Stimulated activated CD4-positive, alpha-beta T cell treated with anti-CD3 and anti-CD28 coated beads, Interleukin-4, amount 100 ng/mL, for 48 hours (primary cell): ENCODE results near the gene DPH6.
"Not testable (repeated sequence)": the region's sequence is repeated elsewhere in the genome, so short reads cannot be mapped to it uniquely, and the experiment has no call there.

Source experiments
- DNase-seq, 2 donors: peaks; one replicate each; pipeline ENCODE4 v3.0.0-alpha.2; 2020; ENCODE audit warnings: low read depth in 2 of 2

The DPH6 gene

GRCh38 chr15:35545824-35546510 is at the start of gene DPH6:
DPH6 (minus strand) TSS chr15:35546165; CDS start chr15:35546141, 24 bp downstream.
- peak; percentile 68 to 78 for DNase-seq

GRCh38 chr15:35595656-35596055 is 49.7 kb upstream of the DPH6 start:
- DNase-seq: no peak

- DNase-seq: not testable (repeated sequence)
These were observed 46.0 kb upstream of the DPH6 start for GRCh38 chr15:35591987-35592386.

GRCh38 chr15:35583863-35584528 is 38.0 kb upstream of the DPH6 start:
- DNase-seq: no peak

GRCh38 chr15:35580606-35581005 is 34.6 kb upstream of the DPH6 start:
- DNase-seq: no peak

- no peak for DNase-seq
These were observed 21.4 kb upstream of the DPH6 start for GRCh38 chr15:35567392-35567791.

GRCh38 chr15:35566991-35567390 is 21.0 kb upstream of the DPH6 start:
- no peak for DNase-seq

GRCh38 chr15:35565901-35566300 is 19.9 kb upstream of the DPH6 start:
- DNase-seq: no peak

- DNase-seq: no peak
These were observed 16.7 kb upstream of the DPH6 start for GRCh38 chr15:35562641-35563040.

GRCh38 chr15:35561308-35561707 is 15.3 kb upstream of the DPH6 start:
- no peak for DNase-seq

GRCh38 chr15:35560870-35561269 is 14.9 kb upstream of the DPH6 start:
- DNase-seq: no peak

GRCh38 chr15:35560258-35560657 is 14.3 kb upstream of the DPH6 start:
- no peak for DNase-seq

GRCh38 chr15:35559683-35560082 is 13.7 kb upstream of the DPH6 start:
- no peak for DNase-seq

- DNase-seq: no peak
These were observed 11.6 kb upstream of the DPH6 start for GRCh38 chr15:35557544-35557943.

GRCh38 chr15:35557012-35557411 is 11.0 kb upstream of the DPH6 start:
- DNase-seq: no peak

GRCh38 chr15:35555244-35555643 is 9.3 kb upstream of the DPH6 start:
- no peak for DNase-seq

GRCh38 chr15:35550957-35551356 is 5.0 kb upstream of the DPH6 start:
- no peak for DNase-seq

- no peak for DNase-seq
These were observed 3.6 kb upstream of the DPH6 start for GRCh38 chr15:35549567-35549966.

GRCh38 chr15:35548435-35548834 is 2.5 kb upstream of the DPH6 start:
- no peak for DNase-seq

GRCh38 chr15:35547775-35548364 is 1.9 kb upstream of the DPH6 start:
- DNase-seq: no peak

- DNase-seq: no peak
These were observed 781 bp upstream of the DPH6 start for GRCh38 chr15:35546511-35547381.

- peak; percentile 8 to 11 for DNase-seq
These were observed 595 bp downstream of the DPH6 start for GRCh38 chr15:35545316-35545823.
